AG09309 (cell line): Measurements from ENCODE around the gene ZNF467.

ENCODE experiments used
- DNase-seq: peaks from one replicate; pipeline ENCODE4 v3.0.0-alpha.2; 2010; ENCODE audit warnings: low read depth
- H3K4me3 ChIP-seq: 2 replicates; pipeline ENCODE4 v1.5.1; 2011; ENCODE audit warnings: mild to moderate bottlenecking, low read depth, low read length, moderate library complexity; ENCODE audit not compliant: control insufficient read depth
- CTCF ChIP-seq: IDR thresholded peaks from 2 replicates; pipeline ENCODE4 v1.5.1; 2011; ENCODE audit warnings: mild to moderate bottlenecking, low read depth, low read length, inconsistent platforms; ENCODE audit not compliant: insufficient read depth, control insufficient read depth; ENCODE audit errors: missing control alignments

Gene ZNF467

GRCh38 chr7:149762089-149762488, 11.3 kb downstream of the ZNF467 start:
- DNase-seq, result no peak
- no peak for TF ChIP-seq CTCF
- no peak overlapping the region for H3K4me3 ChIP-seq

GRCh38 chr7:149761307-149761706, 12.1 kb downstream of the ZNF467 start:
- DNase-seq, result no peak
- no peak for TF ChIP-seq CTCF
- no peak overlapping the region for H3K4me3 ChIP-seq

GRCh38 chr7:149760538-149760937, 12.8 kb downstream of the ZNF467 start:
- no peak for TF ChIP-seq CTCF
- DNase-seq, result no peak
- H3K4me3 ChIP-seq, result no peak overlapping the region

- DNase-seq, result no peak
- no peak for TF ChIP-seq CTCF
These were observed 14.1 kb downstream of the ZNF467 start for GRCh38 chr7:149759093-149759860.

GRCh38 chr7:149753375-149754233, 19.8 kb downstream of the ZNF467 start:
- DNase-seq, result no peak
- TF ChIP-seq CTCF, result peak; percentile 73
- no peak overlapping the region for H3K4me3 ChIP-seq

More at GRCh38 chr7:149759093-149759860, 14.1 kb downstream of the ZNF467 start:
- H3K4me3 ChIP-seq, result no peak overlapping the region

GRCh38 chr7:149752646-149753045, 20.7 kb downstream of the ZNF467 start:
- TF ChIP-seq CTCF, result no peak
- DNase-seq, result no peak
- H3K4me3 ChIP-seq, result no peak overlapping the region
